NCI-H1048 (cell line): ENCODE measurements around the gene SLC39A11.
"Not testable (repeated sequence)": the region's sequence is repeated elsewhere in the genome, so short reads cannot be mapped to it uniquely, and the experiment has no call there.

Source experiments
- DNase-seq: peaks from one replicate; lab custom pipeline; 2025; lab: John Stamatoyannopoulos, UW

Gene SLC39A11

GRCh38 chr17:72916991-72917390 lies 175.5 kb downstream of the SLC39A11 start:
- DNase-seq: no peak

- DNase-seq: no peak
These were observed 176.8 kb downstream of the SLC39A11 start for GRCh38 chr17:72915625-72916081.

- no peak for DNase-seq
These were observed 179.3 kb downstream of the SLC39A11 start for GRCh38 chr17:72913142-72913682.

GRCh38 chr17:72906306-72906705 lies 186.2 kb downstream of the SLC39A11 start:
- no peak for DNase-seq

GRCh38 chr17:72903522-72903921 lies 189.0 kb downstream of the SLC39A11 start:
- no peak for DNase-seq

GRCh38 chr17:72901657-72902056 lies 190.8 kb downstream of the SLC39A11 start:
- DNase-seq: no peak

GRCh38 chr17:72901083-72901482 lies 191.4 kb downstream of the SLC39A11 start:
- DNase-seq: no peak

- no peak for DNase-seq
These were observed 191.9 kb downstream of the SLC39A11 start for GRCh38 chr17:72900654-72900971.

GRCh38 chr17:72898725-72899124 lies 193.8 kb downstream of the SLC39A11 start:
- DNase-seq: no peak

- DNase-seq: not testable (repeated sequence)
These were observed 196.2 kb downstream of the SLC39A11 start for GRCh38 chr17:72896288-72896687.

GRCh38 chr17:72891627-72892026 lies 200.9 kb downstream of the SLC39A11 start:
- no peak for DNase-seq

- no peak for DNase-seq
These were observed 201.8 kb downstream of the SLC39A11 start for GRCh38 chr17:72890711-72891110.

- no peak for DNase-seq
These were observed 204.6 kb downstream of the SLC39A11 start for GRCh38 chr17:72887917-72888316.

GRCh38 chr17:72887322-72887721 lies 205.2 kb downstream of the SLC39A11 start:
- DNase-seq: no peak

- no peak for DNase-seq
These were observed 205.9 kb downstream of the SLC39A11 start for GRCh38 chr17:72886622-72887021.

- DNase-seq: no peak
These were observed 208.4 kb downstream of the SLC39A11 start for GRCh38 chr17:72884066-72884465.

- no peak for DNase-seq
These were observed 209.1 kb downstream of the SLC39A11 start for GRCh38 chr17:72883351-72883750.

GRCh38 chr17:72882426-72882825 lies 210.1 kb downstream of the SLC39A11 start:
- no peak for DNase-seq

- no peak for DNase-seq
These were observed 212.6 kb downstream of the SLC39A11 start for GRCh38 chr17:72879877-72880276.

- DNase-seq: no peak
These were observed 213.4 kb downstream of the SLC39A11 start for GRCh38 chr17:72878975-72879660.

GRCh38 chr17:72877348-72877747 lies 215.1 kb downstream of the SLC39A11 start:
- no peak for DNase-seq

GRCh38 chr17:72876413-72876812 lies 216.1 kb downstream of the SLC39A11 start:
- DNase-seq: no peak

- DNase-seq: no peak
These were observed 217.1 kb downstream of the SLC39A11 start for GRCh38 chr17:72875361-72875760.

- no peak for DNase-seq
These were observed 220.1 kb downstream of the SLC39A11 start for GRCh38 chr17:72872396-72872795.
